H1 (cell line): ENCODE data around the gene CDK15. TPM values are rescaled to one million over a fixed set of nuclear protein-coding genes. Genes with fewer than 3 reads are reported as not detected.

Source experiments
- CTCF ChIA-PET: fragments of 300-600 bp; sonication (Branson Sonifier 250); formaldehyde crosslinking; loops from one replicate; lab custom pipeline; 2021; ENCODE audit not compliant: partially characterized antibody; lab: Charles Lee
- POLR2A ChIA-PET: fragments of 300-600 bp; sonication (Branson Sonifier 250); formaldehyde crosslinking; loops from one replicate; lab custom pipeline; 2021; ENCODE audit warnings: inconsistent platforms; ENCODE audit not compliant: partially characterized antibody; lab: Charles Lee
- DNase-seq, 2 experiments: peaks; one replicate each; pipeline versions ENCODE4 v3.0.0 to v3.0.0-alpha.2; 2010 to 2022; ENCODE audit warnings: low spot score in 2 of 2, low read depth in 1 of 2, mixed read lengths in 1 of 2
- FAIRE-seq: peaks from 2 replicates; lab custom pipeline; 2011; peaks lifted over from hg19 to GRCh38; lab: Jason Lieb, UNC
- H2AFZ ChIP-seq: 2 replicates; pipeline ENCODE4 v1.8.1; 2012; ENCODE audit warnings: low read length, inconsistent platforms
- H2AK5ac ChIP-seq: 2 replicates; pipeline ENCODE4 v1.6.1; 2013; ENCODE audit warnings: low read depth, low read length
- H2BK120ac ChIP-seq: replicated peaks from 2 replicates; pipeline ENCODE3; 2013; ENCODE audit warnings: low read depth, low read length, inconsistent platforms
- H2BK12ac ChIP-seq: 2 replicates; pipeline ENCODE4 v1.6.1; 2013; ENCODE audit warnings: low read depth, low read length
- H2BK15ac ChIP-seq: 2 replicates; pipeline ENCODE4 v1.6.1; 2013; ENCODE audit warnings: low read length
- H2BK20ac ChIP-seq: 2 replicates; pipeline ENCODE4 v1.6.1; 2013; ENCODE audit warnings: low read length
- H2BK5ac ChIP-seq: 2 replicates; pipeline ENCODE4 v1.6.1; 2013; ENCODE audit warnings: low read depth, low read length
- H3K14ac ChIP-seq: 2 replicates; pipeline ENCODE4 v1.6.1; 2013; ENCODE audit warnings: inconsistent platforms; ENCODE audit not compliant: insufficient read length
- H3K18ac ChIP-seq: 2 replicates; pipeline ENCODE4 v1.6.1; 2013; ENCODE audit warnings: low read length; ENCODE audit errors: extremely low read depth
- H3K23ac ChIP-seq: 2 replicates; pipeline ENCODE4 v1.6.1; 2013; ENCODE audit warnings: inconsistent platforms; ENCODE audit not compliant: insufficient read length
- H3K23me2 ChIP-seq: 2 replicates; pipeline ENCODE4 v1.6.1; 2013; ENCODE audit warnings: low read depth, low read length
- H3K27ac ChIP-seq: 2 replicates; pipeline ENCODE4 v1.6.1; 2011; ENCODE audit warnings: low read depth, low read length, inconsistent platforms
- H3K27me3 ChIP-seq, 4 experiments: replicated peaks in 1 of 4; 1 replicate in 1 of 4; 2 replicates in 3 of 4; pipeline versions ENCODE4 v1.6.1 to v1.8.1; 2011 to 2013; ENCODE audit warnings: low read length in 3 of 4, mild to moderate bottlenecking in 3 of 4, inconsistent platforms in 2 of 4, mixed read lengths in 2 of 4, moderate library complexity in 1 of 4; ENCODE audit not compliant: control insufficient read depth in 3 of 4, insufficient read depth in 3 of 4; ENCODE audit errors: extremely low read depth in 1 of 4
- H3K36me3 ChIP-seq, 4 experiments: 2 replicates each; pipeline versions ENCODE4 v1.6.1 to v1.8.1; 2011 to 2013; ENCODE audit warnings: mild to moderate bottlenecking in 4 of 4, low read length in 3 of 4, moderate library complexity in 2 of 4, control low read depth in 1 of 4, inconsistent platforms in 1 of 4; ENCODE audit not compliant: insufficient read depth in 4 of 4, control insufficient read depth in 2 of 4
- H3K4ac ChIP-seq: replicated peaks from 2 replicates; pipeline ENCODE3; 2013; ENCODE audit warnings: low read length, low read depth, mixed read lengths, inconsistent platforms; ENCODE audit not compliant: insufficient read length
- H3K4me1 ChIP-seq, 4 experiments: replicated peaks in 1 of 4; 1 replicate in 1 of 4; 2 replicates in 3 of 4; pipeline versions ENCODE4 v1.6.1 to v1.8.1; 2011 to 2013; ENCODE audit warnings: low read length in 3 of 4, inconsistent platforms in 2 of 4, mixed read lengths in 1 of 4; ENCODE audit not compliant: insufficient read depth in 4 of 4, control insufficient read depth in 3 of 4
- H3K4me2 ChIP-seq, 2 experiments: 2 replicates each; pipeline versions ENCODE4 v1.6.1 to v1.8.1; 2011 to 2013; ENCODE audit warnings: low read depth in 2 of 2, low read length in 2 of 2, control low read depth in 1 of 2, inconsistent platforms in 1 of 2, mild to moderate bottlenecking in 1 of 2; ENCODE audit not compliant: insufficient read depth in 1 of 2
- H3K4me3 ChIP-seq, 4 experiments: fragments of 200-600, 300-600 bp in 1 of 4; sonication (generic), shearing (Covaris generic), sonication (Bioruptor Twin) in 1 of 4; 2 replicates each; pipeline versions ENCODE4 v1.5.1 to v1.8.1; 2011 to 2016; ENCODE audit warnings: low read length in 4 of 4, low read depth in 3 of 4, control low read depth in 2 of 4, inconsistent platforms in 2 of 4, mild to moderate bottlenecking in 2 of 4, mixed read lengths in 1 of 4, moderate library complexity in 1 of 4; ENCODE audit not compliant: insufficient read depth in 2 of 4; ENCODE audit errors: extremely low read depth in 1 of 4
- H3K56ac ChIP-seq: replicated peaks from 2 replicates; pipeline ENCODE3; 2013; ENCODE audit warnings: low read depth, mild to moderate bottlenecking, mixed read lengths, low read length, inconsistent platforms; ENCODE audit not compliant: insufficient read length
- H3K79me1 ChIP-seq: 2 replicates; pipeline ENCODE4 v1.6.1; 2013; ENCODE audit warnings: low read depth, low read length, control low read depth
- H3K79me2 ChIP-seq, 2 experiments: 2 replicates each; pipeline versions ENCODE4 v1.6.1 to v1.8.1; 2012 to 2013; ENCODE audit warnings: low read length in 2 of 2, mild to moderate bottlenecking in 2 of 2, inconsistent platforms in 1 of 2; ENCODE audit not compliant: insufficient read depth in 2 of 2, control insufficient read depth in 1 of 2
- H3K9ac ChIP-seq, 4 experiments: replicated peaks in 1 of 4; 1 replicate in 1 of 4; 2 replicates in 3 of 4; pipeline versions ENCODE4 v1.6.1 to v1.8.1; 2011 to 2013; ENCODE audit warnings: low read depth in 3 of 4, low read length in 3 of 4, control low read depth in 2 of 4, mild to moderate bottlenecking in 2 of 4, moderate library complexity in 2 of 4, inconsistent platforms in 1 of 4; ENCODE audit errors: extremely low read depth in 1 of 4
- H3K9me3 ChIP-seq, 2 experiments: 2 replicates each; pipeline versions ENCODE4 v1.6.1 to v1.8.1; 2012 to 2013; ENCODE audit warnings: mild to moderate bottlenecking in 2 of 2, moderate library complexity in 2 of 2, control low read depth in 1 of 2, inconsistent platforms in 1 of 2, low read depth in 1 of 2, low read length in 1 of 2, mixed read lengths in 1 of 2; ENCODE audit not compliant: insufficient read depth in 2 of 2
- H4K20me1 ChIP-seq, 2 experiments: replicated peaks in 1 of 2; 2 replicates each; pipeline versions ENCODE3 to v1.8.1; 2011 to 2013; ENCODE audit warnings: inconsistent platforms in 2 of 2, low read length in 2 of 2, mild to moderate bottlenecking in 1 of 2; ENCODE audit not compliant: insufficient read depth in 2 of 2, control insufficient read depth in 1 of 2
- H4K5ac ChIP-seq: 2 replicates; pipeline ENCODE4 v1.6.1; 2013; ENCODE audit warnings: low read length, low read depth, mixed read lengths, inconsistent platforms; ENCODE audit not compliant: insufficient read length
- H4K8ac ChIP-seq: 2 replicates; pipeline ENCODE4 v1.8.0; 2013; ENCODE audit warnings: mild to moderate bottlenecking, moderate library complexity, low read length, inconsistent platforms; ENCODE audit not compliant: insufficient read depth; ENCODE audit errors: extremely low read depth
- H4K91ac ChIP-seq: replicated peaks from 2 replicates; pipeline ENCODE3; 2013; ENCODE audit warnings: low read length, mixed read lengths, inconsistent platforms; ENCODE audit not compliant: insufficient read length
- MAFK ChIP-seq: IDR thresholded peaks from 2 replicates; pipeline ENCODE4 v1.6.1; 2012; ENCODE audit warnings: low read depth, mild to moderate bottlenecking, improper control_type of control experiment, low read length
- WGBS, 2 experiments: shearing (Covaris generic) in 1 of 2; methylation state at CpG; one replicate each; pipeline versions ENCODE4 v1.1.6 to v1.1.7; 2013 to 2015; ENCODE audit warnings: low lambda C conversion rate in 2 of 2, mixed read lengths in 2 of 2, inconsistent platforms in 1 of 2, low coverage in 1 of 2, missing lambda C conversion rate in 1 of 2; ENCODE audit not compliant: insufficient replicate concordance in 2 of 2, insufficient coverage in 1 of 2, insufficient read length in 1 of 2; ENCODE audit errors: extremely low coverage in 1 of 2, missing lambda C conversion rate in 1 of 2; 5-methylcytosine and 5-hydroxymethylcytosine counted together
- polyA plus RNA-seq, 7 experiments: library from polyadenylated mRNA; depleted of rRNA in 3 of 7; stranded (reverse) in 5 of 7; unstranded in 2 of 7; fragments of >200 nt in 5 of 7; fragments of 200-250 nt in 2 of 7; gene quantifications; 1 replicate in 5 of 7; 2 replicates in 1 of 7; 4 replicates in 1 of 7; pipeline versions ENCODE4 v1.2.1 to v1.2.3, GENCODE V29; 2011 to 2013; ENCODE audit warnings: missing spikeins in 2 of 7, mixed read lengths in 2 of 7
- total RNA-seq: library from RNA; stranded (reverse); fragmentation: NEBNext Ultra II Directional; extraction: Animal tissue kit (Norgen Biotek cat#: 25700); gene quantifications from 2 replicates; pipeline ENCODE4 v1.2.1, GENCODE V29; 2021

CDK15 gene
- total and polyA plus RNA-seq, 2 of the 8 experiments (the other 6 are each of a cell fraction or from before 2014, with no cell fraction given) = 0.03 TPM; not detected in 1

DNA sequence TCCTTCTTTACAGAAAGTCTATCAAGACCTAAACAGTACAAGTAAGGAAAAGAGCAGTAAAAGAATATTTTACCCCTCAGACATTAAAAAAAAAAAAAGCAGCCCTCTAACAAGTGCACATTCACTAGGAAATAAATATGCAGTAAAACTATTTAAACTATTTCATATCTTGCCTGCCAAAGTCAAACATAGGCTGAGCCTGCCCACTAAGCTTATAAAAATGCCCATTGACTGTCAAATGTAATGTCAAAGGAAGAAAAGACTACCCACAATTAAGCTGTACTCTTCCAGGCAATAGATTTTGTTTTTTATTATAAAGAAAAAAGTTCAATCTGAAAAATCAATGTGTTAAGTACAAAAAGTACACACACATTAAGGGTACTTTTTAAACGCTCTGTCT lies 37.4 kb upstream of the CDK15 start:
- Histone ChIP-seq H4K20me1 (no peaks in the 10 kb centered on the region), H3K23me2 (no peaks in the 10 kb centered on the region), H2AK5ac (no peak overlapping the region), H3K18ac (no peak overlapping the region), H4K5ac (no peak overlapping the region), H2BK120ac (no peak overlapping the region), H3K14ac (no peak overlapping the region), H3K4me2 (no peak overlapping the region), H3K23ac (no peak overlapping the region), H3K56ac (no peak overlapping the region), H3K9ac (no peak overlapping the region), H3K79me1 (no peaks in the 10 kb centered on the region; the same call in 1 of the 2 replicates), H4K91ac (no peak overlapping the region), H2BK20ac (no peak overlapping the region), H3K9me3 (no peaks in the 10 kb centered on the region; a peak in 1 of 4 replicates), H3K4me1 (peaks cover 3 to 5% (median 3%) of the 10 kb centered on the region in 4 experiments; a peak in 4 of 7 replicates), H3K36me3 (peaks cover 2 to 18% (median 5%) of the 10 kb centered on the region in 4 experiments; a peak in 5 of 8 replicates), H2BK5ac (no peak overlapping the region), H3K79me2 (peaks cover 3 to 31% of the 10 kb centered on the region in 2 experiments; a peak in 3 of 4 replicates), H3K4ac (no peak overlapping the region), H2BK15ac (no peak overlapping the region), H2BK12ac (no peak overlapping the region), H4K8ac (no peak overlapping the region), H3K4me3 (no peak overlapping the region), H2AFZ (no peak overlapping the region), H3K27me3 (no peaks in the 10 kb centered on the region), H3K27ac (no peak overlapping the region)
- DNase-seq (no peak), FAIRE-seq (no peak)
- 91% methylated on average over 1 of the region's 1 CpG; no CpG with 5 or more reads in 1 of the 2 experiments for WGBS, 2 experiments
- ChIA-PET CTCF (interaction anchor here (0.6 kb wide), 1 partner anchor 35 kb away, joined by 3 read pairs; no protein-coding TSS in a partner anchor), POLR2A (no interaction called here)
- TF ChIP-seq MAFK = no peak
